GM12891 (cell line): ENCODE data around the gene CD248.

Experiments used
- POLR2A ChIP-seq: IDR thresholded peaks from 2 replicates; pipeline ENCODE4 v1.6.1; 2011; ENCODE audit warnings: low read depth, low read length, control low read depth
- POLR2AphosphoS5 ChIP-seq: IDR thresholded peaks from 2 replicates; pipeline ENCODE4 v1.6.1; 2011; ENCODE audit warnings: low read depth, low read length, control low read depth

DNA sequence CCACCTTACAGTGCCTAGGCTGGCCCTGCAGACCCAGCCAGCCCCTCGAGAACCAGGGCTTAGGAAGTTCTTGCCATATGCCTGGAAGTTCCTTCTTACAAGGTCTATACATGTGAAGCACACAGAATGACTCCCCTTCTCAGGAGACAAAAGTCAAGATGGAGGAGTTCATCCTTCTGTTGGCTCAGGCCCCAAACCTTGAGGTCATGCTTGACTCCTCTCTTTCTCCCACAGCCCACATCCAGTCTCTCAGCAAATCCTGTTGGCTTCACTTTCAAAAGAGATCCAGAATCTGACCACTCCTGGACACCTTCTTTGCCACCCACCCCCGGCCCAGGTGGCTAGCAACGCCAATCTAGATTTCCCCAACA, 1.7 kb upstream of the CD248 start:
- no peak for TF ChIP-seq POLR2AphosphoS5
- TF ChIP-seq POLR2A = no peak
